GM18867 (cell line): ENCODE results near the gene TCF20.

ENCODE experiments used
- ATAC-seq: cut with Tn5 transposase; IDR thresholded peaks from one replicate; pipeline ENCODE4 v1.9.1; 2021; ENCODE audit warnings: mild to moderate bottlenecking, moderate library complexity; ENCODE audit not compliant: unreplicated experiment

The TCF20 gene

GRCh38 chr22:42300259-42301076 is 30.0 kb upstream of the TCF20 start:
- ATAC-seq = peak; percentile 47

GRCh38 chr22:42299586-42300258 is 29.3 kb upstream of the TCF20 start:
- no peak for ATAC-seq

- no peak for ATAC-seq
These were observed 28.3 kb upstream of the TCF20 start for GRCh38 chr22:42298746-42299145.

- no peak for ATAC-seq
These were observed 27.3 kb upstream of the TCF20 start for GRCh38 chr22:42297778-42298177.

GRCh38 chr22:42296883-42297282 is 26.4 kb upstream of the TCF20 start:
- no peak for ATAC-seq

- ATAC-seq = no peak
These were observed 26.0 kb upstream of the TCF20 start for GRCh38 chr22:42296381-42296853.

GRCh38 chr22:42294034-42294985 is 23.9 kb upstream of the TCF20 start:
- ATAC-seq = no peak

GRCh38 chr22:42292732-42293520 is 22.5 kb upstream of the TCF20 start:
- ATAC-seq = no peak

GRCh38 chr22:42291287-42291686 is 20.8 kb upstream of the TCF20 start:
- no peak for ATAC-seq

GRCh38 chr22:42289671-42290541 is 19.5 kb upstream of the TCF20 start:
- ATAC-seq = no peak

GRCh38 chr22:42288791-42289190 is 18.3 kb upstream of the TCF20 start:
- ATAC-seq = no peak

GRCh38 chr22:42287174-42287890 is 16.9 kb upstream of the TCF20 start:
- no peak for ATAC-seq

GRCh38 chr22:42286205-42286604 is 15.8 kb upstream of the TCF20 start:
- ATAC-seq = no peak

GRCh38 chr22:42285604-42286003 is 15.2 kb upstream of the TCF20 start:
- ATAC-seq = no peak

GRCh38 chr22:42284643-42285181 is 14.3 kb upstream of the TCF20 start:
- ATAC-seq = no peak

- ATAC-seq = no peak
These were observed 13.7 kb upstream of the TCF20 start for GRCh38 chr22:42284202-42284591.

- no peak for ATAC-seq
These were observed 13.1 kb upstream of the TCF20 start for GRCh38 chr22:42283278-42284201.

GRCh38 chr22:42282943-42283277 is 12.5 kb upstream of the TCF20 start:
- ATAC-seq = no peak
